SK-N-DZ (cell line): Measurements from ENCODE around the gene HENMT1. TPM values are rescaled to one million over a fixed set of nuclear protein-coding genes. Genes with fewer than 3 reads are reported as not detected.
"Not testable (repeated sequence)": the region's sequence is repeated elsewhere in the genome, so short reads cannot be mapped to it uniquely, and the experiment has no call there.

Source experiments
- DNase-seq: peaks from one replicate; pipeline ENCODE4 v3.0.0-alpha.2; 2015; ENCODE audit warnings: low spot score
- polyA plus RNA-seq, 2 experiments: library from polyadenylated mRNA; depleted of rRNA; stranded (reverse); fragments of >200 nt; gene quantifications; 2 replicates each; pipeline ENCODE4 v1.2.3, GENCODE V29; 2014

The HENMT1 gene
- not detected in 2 replicates for polyA plus RNA-seq (2014; cell fraction: cytosol; rRNA removed)
- polyA plus RNA-seq (2014; cell fraction: nucleus; rRNA removed): not detected in 2 replicates

DNA sequence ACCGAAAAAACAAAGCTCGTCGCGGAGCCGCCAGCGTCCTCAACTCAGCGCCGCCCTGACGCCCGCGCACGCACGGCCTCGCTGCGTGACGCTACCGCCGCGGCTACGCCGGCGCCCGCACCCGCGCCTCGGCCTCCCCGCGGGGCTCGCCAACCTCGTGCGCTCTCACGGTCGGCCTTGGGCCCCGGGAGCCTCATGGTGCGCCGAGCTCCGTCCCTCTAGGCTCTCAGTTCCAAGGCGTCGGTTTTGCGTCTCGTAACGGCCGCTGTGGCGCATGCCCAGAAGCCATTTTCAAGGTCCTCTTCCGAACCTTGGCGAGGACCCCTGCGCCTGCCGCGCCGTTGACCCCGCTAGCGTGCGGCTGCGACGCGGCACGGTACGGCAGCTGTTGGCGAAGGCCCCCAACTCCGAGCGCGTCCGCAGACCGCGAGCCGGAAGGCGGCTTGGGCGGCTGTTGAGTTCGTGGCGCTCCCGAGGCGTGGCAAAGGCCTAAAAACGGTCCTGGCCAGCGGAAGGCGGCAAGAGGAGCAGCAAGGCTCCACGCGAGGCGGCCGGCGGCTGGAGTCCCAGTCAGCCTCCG lies at the start of gene HENMT1:
Gene HENMT1, minus strand, starts transcription at position 64 of the 580 bp plus-strand sequence. CDS start 1,209 bp downstream, outside the sequence.
- no peak for DNase-seq

DNA sequence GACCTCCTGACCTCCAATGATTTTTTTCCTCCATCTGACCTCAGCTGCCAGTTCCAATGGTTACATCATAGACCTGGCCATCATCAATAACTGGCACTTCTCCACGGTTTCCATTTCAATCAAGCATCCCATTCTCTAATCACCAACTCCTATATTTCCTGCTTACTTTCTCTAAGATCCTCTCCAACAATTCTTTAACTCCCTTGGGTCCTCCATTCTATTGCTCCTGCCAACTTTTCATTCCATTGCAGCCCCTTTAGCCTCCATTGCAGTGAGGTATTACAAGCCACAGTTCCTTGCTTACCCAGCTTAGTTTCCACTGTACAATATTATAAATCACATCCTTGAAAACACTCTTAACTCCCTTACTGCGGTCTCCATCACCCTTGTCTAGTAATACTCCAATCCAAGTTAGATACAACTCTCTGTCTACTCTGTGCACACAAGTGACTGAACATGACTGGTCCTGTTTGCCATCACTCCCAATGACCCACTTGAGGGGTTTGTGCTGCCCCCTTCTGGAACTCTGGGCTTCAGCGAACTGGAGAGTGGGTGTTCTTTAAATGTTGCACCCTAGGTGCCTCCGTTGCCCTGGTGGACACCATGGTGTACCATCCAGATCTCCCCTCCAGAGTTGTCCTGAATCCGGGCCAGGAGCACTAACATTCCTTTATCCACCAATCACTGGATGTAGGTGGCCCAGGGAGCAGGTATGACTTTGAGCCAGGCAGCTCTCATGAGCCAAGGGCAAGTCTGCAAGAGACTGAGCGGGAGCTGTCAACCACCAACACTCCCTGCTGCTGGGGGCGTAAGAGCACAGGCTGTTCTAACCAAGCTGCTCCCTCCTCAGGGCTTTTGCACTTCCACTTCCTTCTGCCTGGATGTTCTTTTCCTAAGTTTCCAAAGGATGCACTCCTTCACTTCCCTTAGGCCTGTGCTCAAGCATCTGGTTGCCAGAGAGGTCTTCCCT lies 48.1 kb upstream of the HENMT1 start:
- no peak for DNase-seq

DNA sequence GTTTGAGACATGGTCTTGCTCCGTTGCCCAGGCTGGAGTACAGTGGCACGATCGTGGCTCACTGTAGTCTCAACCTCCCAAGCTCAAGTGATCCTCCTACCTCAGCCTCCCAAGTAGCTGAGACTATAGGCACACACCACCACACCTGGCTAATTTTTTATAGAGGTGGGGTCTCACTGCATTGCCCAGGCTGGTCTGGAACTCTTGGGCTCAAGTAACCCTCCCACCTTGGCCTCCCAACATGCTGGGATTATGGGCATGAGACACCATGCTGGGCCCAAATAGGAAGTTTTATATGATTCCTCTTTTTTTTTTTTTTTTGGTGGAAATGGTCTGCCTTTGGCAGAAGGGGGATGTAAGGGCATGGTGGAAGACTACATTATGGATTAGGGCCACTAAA lies 45.8 kb upstream of the HENMT1 start:
- no peak for DNase-seq

- no peak for DNase-seq
Measured at GRCh38 chr1:108704496-108704895, 43.6 kb upstream of the HENMT1 start.

- DNase-seq: no peak
Measured at GRCh38 chr1:108703939-108704338, 43.0 kb upstream of the HENMT1 start.

- DNase-seq: not testable (repeated sequence)
Measured at GRCh38 chr1:108702109-108702508, 41.2 kb upstream of the HENMT1 start.

GRCh38 chr1:108701176-108701849 lies 40.4 kb upstream of the HENMT1 start:
- DNase-seq: no peak

GRCh38 chr1:108699375-108700332 lies 38.8 kb upstream of the HENMT1 start:
- no peak for DNase-seq

DNA sequence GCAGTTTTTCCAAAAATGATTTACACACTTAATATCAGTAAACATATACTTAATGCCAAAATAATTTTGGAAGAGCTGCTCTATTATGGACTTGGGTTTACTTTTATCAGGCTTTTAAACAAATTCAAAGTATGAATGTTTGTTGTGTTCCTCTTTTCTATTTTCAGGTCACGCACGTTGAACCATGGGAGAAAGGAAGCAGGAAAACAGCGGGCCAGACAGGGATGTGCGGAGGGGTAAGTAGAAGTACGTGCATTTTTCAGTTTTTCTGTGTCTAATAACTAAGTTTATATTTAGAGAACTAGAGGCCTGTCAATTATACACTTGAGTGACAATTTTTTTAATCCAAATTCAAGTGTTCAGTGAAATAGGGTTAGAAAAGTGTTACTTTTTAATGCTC lies 34.6 kb upstream of the HENMT1 start:
- no peak for DNase-seq

- peak; percentile 71 for DNase-seq
Measured at GRCh38 chr1:108692724-108693655, 32.1 kb upstream of the HENMT1 start.

DNA sequence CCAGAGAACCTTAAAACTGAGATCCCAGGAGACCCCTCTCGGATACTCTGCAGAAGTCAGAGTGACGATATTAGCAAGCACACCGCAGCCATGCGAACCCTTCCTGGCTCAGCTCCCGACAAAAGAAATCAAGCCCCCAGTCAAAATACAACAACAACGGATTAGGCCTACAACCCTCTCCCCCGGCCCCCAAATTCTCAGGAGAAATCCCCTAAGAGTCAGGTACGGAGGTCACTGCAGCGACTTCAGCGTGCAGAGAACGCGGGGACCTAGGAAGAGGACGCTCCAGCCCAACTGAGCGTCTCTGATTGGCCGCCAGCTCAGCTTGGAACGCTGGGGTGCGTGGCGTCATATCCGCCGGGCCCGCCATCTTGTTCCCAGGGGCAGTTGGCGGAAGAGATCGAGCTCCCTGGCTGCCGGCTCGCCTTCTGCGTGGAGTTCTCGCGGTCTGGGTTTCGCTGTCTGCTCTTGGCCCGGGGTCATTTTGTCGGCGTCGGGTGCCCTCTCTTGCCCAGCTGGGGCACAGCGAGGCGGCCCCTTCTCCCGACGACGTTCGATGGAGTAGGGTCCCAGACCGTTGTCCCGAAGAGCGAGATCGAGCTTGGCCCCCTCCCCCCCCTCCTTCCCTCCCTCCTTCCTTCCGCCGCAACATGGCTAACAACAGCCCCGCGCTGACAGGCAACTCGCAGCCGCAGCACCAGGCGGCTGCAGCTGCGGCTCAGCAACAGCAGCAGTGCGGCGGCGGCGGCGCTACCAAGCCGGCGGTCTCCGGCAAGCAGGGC lies 31.2 kb upstream of the HENMT1 start, which contains the start of gene PRPF38B:
Gene PRPF38B, plus strand, starts transcription at position 369 of the 782 bp plus-strand sequence. Its CDS starts 282 bp downstream, at position 651.
- DNase-seq: peak; percentile 92

DNA sequence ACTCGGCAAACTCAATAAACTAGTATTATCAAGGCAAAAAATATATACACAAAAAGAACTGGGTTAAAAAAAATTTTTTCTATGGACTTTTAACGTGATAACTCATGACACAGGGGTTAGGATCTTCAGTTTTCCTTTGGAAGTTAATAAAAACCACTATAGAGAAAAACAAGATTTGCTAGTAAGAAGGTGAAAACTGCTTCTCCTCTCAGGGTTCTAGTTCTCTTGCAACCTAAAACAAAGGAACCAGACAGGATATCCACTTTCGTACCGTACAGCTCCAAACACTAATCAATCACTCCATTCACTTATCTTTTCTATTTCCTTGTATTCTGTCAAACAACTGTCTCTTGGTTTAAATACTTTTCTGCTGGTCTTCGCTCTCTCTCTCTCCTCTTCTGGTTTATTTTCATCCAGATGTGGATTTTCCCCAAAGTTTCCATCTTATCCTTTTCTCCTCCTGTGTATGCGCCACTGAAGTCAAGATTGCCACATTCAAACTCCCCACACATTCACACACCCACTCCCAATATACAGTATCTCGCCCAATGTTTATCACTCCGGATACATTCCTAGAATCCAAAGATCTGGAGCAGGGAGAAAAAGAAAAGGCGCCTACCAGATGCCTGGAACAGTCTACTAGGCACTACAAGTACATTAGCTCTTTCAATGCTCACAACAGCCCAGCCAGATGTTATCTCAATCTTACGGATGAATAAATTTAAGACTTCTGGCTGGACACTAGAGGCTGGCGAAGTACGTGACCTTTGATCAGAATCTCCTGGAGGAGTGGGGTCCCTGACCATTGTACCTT lies 30.4 kb upstream of the HENMT1 start:
- DNase-seq: no peak

DNA sequence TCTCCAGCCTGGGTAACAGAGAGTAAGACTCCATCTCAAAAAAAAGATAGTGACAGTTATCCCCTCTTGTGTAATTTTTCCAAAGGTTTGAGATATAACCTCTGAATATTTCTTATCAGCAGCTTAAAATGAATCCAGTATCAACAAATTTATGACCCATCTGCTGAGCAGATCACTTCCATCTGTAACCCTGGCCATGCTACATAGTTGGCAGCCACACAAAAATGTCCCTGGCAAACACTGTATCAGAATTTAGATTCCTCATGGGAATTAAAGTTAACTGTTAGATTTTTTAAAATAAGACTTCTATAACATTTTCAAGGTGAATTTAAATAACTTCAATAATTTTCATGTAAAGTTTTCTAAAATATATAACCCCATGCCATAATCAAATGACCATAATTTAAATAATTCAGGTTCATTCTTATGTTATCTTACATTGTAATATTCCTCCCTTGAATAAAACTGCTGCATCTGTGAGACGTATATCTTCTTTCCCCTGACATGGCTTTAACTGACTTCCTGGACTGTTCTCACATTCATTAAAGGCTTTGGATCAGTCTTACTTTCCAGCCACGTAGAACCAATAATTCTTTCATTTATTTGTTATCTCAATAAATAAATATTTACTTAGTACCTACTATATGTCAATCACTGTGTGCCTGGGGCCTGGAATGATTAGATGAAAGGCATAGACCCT lies 25.9 kb upstream of the HENMT1 start:
- DNase-seq: no peak

- DNase-seq: no peak
Measured at GRCh38 chr1:108685529-108685928, 24.6 kb upstream of the HENMT1 start.

DNA sequence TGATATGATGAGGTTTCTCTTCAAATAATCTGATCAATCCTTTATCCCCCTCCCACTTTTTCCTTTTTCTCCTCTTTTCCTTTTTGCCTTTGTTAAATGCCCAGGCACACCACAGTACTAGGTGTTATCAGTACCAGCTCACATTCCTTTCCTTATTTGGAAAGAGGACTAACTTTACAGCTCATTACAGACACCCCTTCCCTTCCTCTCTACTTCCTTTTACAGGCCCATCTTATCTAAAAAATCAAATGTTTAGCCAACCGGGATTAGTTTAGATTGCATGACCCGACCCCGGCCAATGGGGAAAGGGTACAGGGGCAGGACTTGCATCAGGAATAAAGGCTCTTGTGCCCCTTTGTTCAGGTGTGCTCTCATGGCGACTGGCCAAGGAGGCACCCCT lies 20.8 kb upstream of the HENMT1 start:
- peak; percentile 46 for DNase-seq

GRCh38 chr1:108679586-108680213 lies 18.8 kb upstream of the HENMT1 start:
- DNase-seq: no peak

- DNase-seq: no peak
Measured at GRCh38 chr1:108678706-108679105, 17.8 kb upstream of the HENMT1 start.
